K562 (cell line): ENCODE measurements around the gene SCARF1. TPM values are rescaled to one million over a fixed set of nuclear protein-coding genes. Genes with fewer than 3 reads are reported as not detected.

Experiments used
- ARID3A ChIP-seq: IDR thresholded peaks from 2 replicates; pipeline ENCODE4 v1.6.1; 2012; ENCODE audit warnings: low read depth, low read length, improper control_type of control experiment, borderline replicate concordance
- DNMT1 ChIP-seq: fragments of 450-650 bp; IDR thresholded peaks from 2 replicates; pipeline ENCODE4 v1.6.1; 2016; ENCODE audit warnings: antibody characterized with exemption, mild to moderate bottlenecking
- ELF4 ChIP-seq: fragments of 450-650 bp; formaldehyde crosslinking; IDR thresholded peaks from 2 replicates; pipeline ENCODE4 v1.4.0; 2022; ENCODE audit warnings: missing genetic modification characterization
- FOSL1 ChIP-seq: fragments of 200-800 bp; sonication (Bioruptor generic); conservative IDR thresholded peaks from 2 replicates; pipeline ENCODE4 v1.6.1; 2016; ENCODE audit warnings: missing genetic modification characterization, missing compliant biosample characterization
- HDAC8 ChIP-seq: fragments of 450-650 bp; IDR thresholded peaks from 2 replicates; pipeline ENCODE4 v1.6.1; 2016; ENCODE audit warnings: mild to moderate bottlenecking, missing genetic modification characterization, moderate library complexity, missing compliant biosample characterization
- JUNB ChIP-seq: fragments of 450-650 bp; formaldehyde crosslinking; conservative IDR thresholded peaks from 2 replicates; pipeline ENCODE4 v1.4.0; 2020; ENCODE audit warnings: mild to moderate bottlenecking
- NRF1 ChIP-seq, 2 experiments: fragments of 450-650 bp; IDR thresholded peaks in 1 of 2; conservative IDR thresholded peaks in 1 of 2; 2 replicates each; pipeline ENCODE4 v1.6.1; 2014; ENCODE audit warnings: mild to moderate bottlenecking in 2 of 2
- RBM22 ChIP-seq: fragments of 200-400 bp; formaldehyde crosslinking; IDR thresholded peaks from 2 replicates; pipeline ENCODE4 v1.6.1; 2018; ENCODE audit warnings: low read length, low read depth; ENCODE audit not compliant: poor library complexity, severe bottlenecking
- RUNX1 ChIP-seq: sonication (generic); IDR thresholded peaks from 2 replicates; pipeline ENCODE4 v1.6.1; 2016; ENCODE audit warnings: antibody characterized with exemption, low read depth
- SUPT5H ChIP-seq: fragments of 450-650 bp; IDR thresholded peaks from 2 replicates; pipeline ENCODE4 v1.6.1; 2016
- YY1 ChIP-seq, 3 experiments: IDR thresholded peaks; 2 replicates each; pipeline ENCODE4 v1.6.1; 2011; ENCODE audit warnings: low read length in 2 of 3, mild to moderate bottlenecking in 2 of 3, moderate library complexity in 2 of 3, borderline replicate concordance in 1 of 3, control low read depth in 1 of 3, low read depth in 1 of 3; ENCODE audit not compliant: insufficient read depth in 3 of 3, insufficient replicate concordance in 2 of 3, control insufficient read depth in 1 of 3, insufficient read length in 1 of 3; ENCODE audit errors: extremely low read depth in 1 of 3
- ZBTB33 ChIP-seq: sonication (generic); formaldehyde crosslinking; IDR thresholded peaks from 2 replicates; pipeline ENCODE4 v1.8.1; 2023; ENCODE audit warnings: mild to moderate bottlenecking, missing genetic modification reagents
- ZNF239 ChIP-seq: fragments of 250-450 bp; sonication (Bioruptor Pico); IDR thresholded peaks from 2 replicates; pipeline ENCODE4 v1.4.0; 2020; ENCODE audit warnings: mild to moderate bottlenecking
- ZNF695 ChIP-seq: fragments of 450-650 bp; formaldehyde crosslinking; IDR thresholded peaks from 2 replicates; pipeline ENCODE4 v1.4.0; 2020; ENCODE audit warnings: mild to moderate bottlenecking, moderate library complexity
- ZNF780A ChIP-seq: fragments of 250-450 bp; sonication (Bioruptor Pico); IDR thresholded peaks from 2 replicates; pipeline ENCODE4 v1.5.0; 2021; ENCODE audit warnings: mild to moderate bottlenecking
- polyA plus RNA-seq, 8 experiments: library from polyadenylated mRNA; depleted of rRNA in 4 of 8; stranded (reverse) in 5 of 8; unstranded in 3 of 8; fragments of >200 nt; fragmentation: Nextera tagmentation in 2 of 8; fragmentation: Illumina TruSeq in 1 of 8; extraction: Ambion mirVana in 2 of 8; extraction: Trizol in 1 of 8; gene quantifications; 2 replicates each; pipeline versions ENCODE4 v1.2.1 to v1.2.3, GENCODE V29; 2011 to 2014; ENCODE audit warnings: inconsistent platforms in 1 of 8, missing spikeins in 1 of 8
- total RNA-seq, 7 experiments: library from RNA; depleted of rRNA in 6 of 7; stranded (reverse); fragments of >200 nt in 6 of 7; fragmentation: Illumina TruSeq in 2 of 7; extraction: Trizol in 2 of 7; gene quantifications; 2 replicates each; pipeline versions ENCODE4 v1.2.1 to v1.2.3, GENCODE V29; 2011 to 2021; ENCODE audit warnings: low replicate concordance in 1 of 7
- TF ChIP-seq, protein P1 (sequence below): sonication (generic); formaldehyde crosslinking; IDR thresholded peaks from 2 replicates; pipeline ENCODE4 v1.8.0; 2023; ENCODE audit warnings: mild to moderate bottlenecking, missing genetic modification reagents
- TF ChIP-seq, protein P2 (sequence below): fragments of 450-650 bp; formaldehyde crosslinking; IDR thresholded peaks from 2 replicates; pipeline ENCODE4 v1.4.0; 2020; ENCODE audit warnings: mild to moderate bottlenecking, moderate library complexity

The SCARF1 gene
- total and polyA plus RNA-seq, 9 of the 15 experiments (the other 6 are each of a cell fraction or from before 2014, with no cell fraction given), result 0.04 to 2.1 (median 0.63) TPM

DNA sequence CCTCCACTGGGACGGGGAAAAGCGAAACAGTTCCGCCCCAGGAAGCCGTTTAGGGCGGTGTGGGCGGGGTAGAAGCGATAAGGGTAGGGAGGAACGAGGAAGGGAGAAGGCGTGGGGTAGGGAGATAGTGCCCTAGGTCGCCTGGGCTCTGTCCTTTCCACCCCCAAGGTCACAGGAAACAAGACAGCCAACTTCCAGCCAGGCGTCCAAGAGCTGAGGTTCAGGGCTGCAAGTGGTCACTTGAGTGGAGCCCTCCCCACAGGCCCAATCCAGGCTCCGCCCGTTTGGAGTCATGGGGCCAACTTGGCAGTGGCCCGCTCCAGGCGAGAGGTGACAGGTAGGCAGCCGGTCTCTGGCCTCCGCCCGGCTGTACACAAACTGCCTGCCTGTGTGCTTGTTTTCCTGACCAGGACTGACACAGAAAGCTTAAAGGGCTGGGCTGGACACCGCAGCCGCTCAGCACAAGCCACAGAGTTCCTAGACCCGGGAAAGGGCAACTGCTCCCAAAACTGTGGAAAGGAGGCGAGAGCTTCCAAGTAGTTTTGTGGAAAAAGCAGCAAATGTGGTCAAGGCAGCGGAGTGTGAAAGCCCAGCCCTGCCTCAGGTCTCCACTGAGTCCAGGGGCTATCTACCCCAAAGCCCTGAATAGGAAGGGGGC, 4.4 kb upstream of the SCARF1 start, which contains the start of gene RILP (continued):
- TF ChIP-seq DNMT1, result no peak
- TF ChIP-seq SUPT5H, result peak; percentile 68; the same call in 1 of the 2 replicates
- no peak for TF ChIP-seq ZNF780A
- TF ChIP-seq RBM22, result no peak
- TF ChIP-seq FOSL1, result no peak
- TF ChIP-seq, protein P1, sequence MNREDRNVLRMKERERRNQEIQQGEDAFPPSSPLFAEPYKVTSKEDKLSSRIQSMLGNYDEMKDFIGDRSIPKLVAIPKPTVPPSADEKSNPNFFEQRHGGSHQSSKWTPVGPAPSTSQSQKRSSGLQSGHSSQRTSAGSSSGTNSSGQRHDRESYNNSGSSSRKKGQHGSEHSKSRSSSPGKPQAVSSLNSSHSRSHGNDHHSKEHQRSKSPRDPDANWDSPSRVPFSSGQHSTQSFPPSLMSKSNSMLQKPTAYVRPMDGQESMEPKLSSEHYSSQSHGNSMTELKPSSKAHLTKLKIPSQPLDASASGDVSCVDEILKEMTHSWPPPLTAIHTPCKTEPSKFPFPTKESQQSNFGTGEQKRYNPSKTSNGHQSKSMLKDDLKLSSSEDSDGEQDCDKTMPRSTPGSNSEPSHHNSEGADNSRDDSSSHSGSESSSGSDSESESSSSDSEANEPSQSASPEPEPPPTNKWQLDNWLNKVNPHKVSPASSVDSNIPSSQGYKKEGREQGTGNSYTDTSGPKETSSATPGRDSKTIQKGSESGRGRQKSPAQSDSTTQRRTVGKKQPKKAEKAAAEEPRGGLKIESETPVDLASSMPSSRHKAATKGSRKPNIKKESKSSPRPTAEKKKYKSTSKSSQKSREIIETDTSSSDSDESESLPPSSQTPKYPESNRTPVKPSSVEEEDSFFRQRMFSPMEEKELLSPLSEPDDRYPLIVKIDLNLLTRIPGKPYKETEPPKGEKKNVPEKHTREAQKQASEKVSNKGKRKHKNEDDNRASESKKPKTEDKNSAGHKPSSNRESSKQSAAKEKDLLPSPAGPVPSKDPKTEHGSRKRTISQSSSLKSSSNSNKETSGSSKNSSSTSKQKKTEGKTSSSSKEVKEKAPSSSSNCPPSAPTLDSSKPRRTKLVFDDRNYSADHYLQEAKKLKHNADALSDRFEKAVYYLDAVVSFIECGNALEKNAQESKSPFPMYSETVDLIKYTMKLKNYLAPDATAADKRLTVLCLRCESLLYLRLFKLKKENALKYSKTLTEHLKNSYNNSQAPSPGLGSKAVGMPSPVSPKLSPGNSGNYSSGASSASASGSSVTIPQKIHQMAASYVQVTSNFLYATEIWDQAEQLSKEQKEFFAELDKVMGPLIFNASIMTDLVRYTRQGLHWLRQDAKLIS (CRISPR knock-in tag), result no peak; the same call in 1 of the 2 replicates
- no peak for TF ChIP-seq ZBTB33 (CRISPR knock-in tag)
- TF ChIP-seq ELF4, result peak; percentile 81
- TF ChIP-seq JUNB (CRISPR knock-in tag), result no peak
- TF ChIP-seq ZNF239, result no peak
- peak in 1 of 3 experiments; percentile 18 for TF ChIP-seq YY1 (IDR thresholded peaks at IDR 0.05; ENCODE audit: borderline replicate concordance in 1 of 3, control insufficient read depth in 1 of 3, extremely low read depth in 1 of 3, insufficient read depth in 3 of 3, insufficient read length in 1 of 3, insufficient replicate concordance in 2 of 3, low read depth in 1 of 3, low read length in 2 of 3)
- TF ChIP-seq ARID3A, result no peak
- no peak for TF ChIP-seq RUNX1
- TF ChIP-seq NRF1 (conservative IDR thresholded peaks at IDR 0.05 in 1 of 2, IDR thresholded peaks at IDR 0.05 in 1 of 2), result peak in 1 of 2 experiments; percentile 11; a peak in 1 of 4 replicates
- TF ChIP-seq, protein P2, sequence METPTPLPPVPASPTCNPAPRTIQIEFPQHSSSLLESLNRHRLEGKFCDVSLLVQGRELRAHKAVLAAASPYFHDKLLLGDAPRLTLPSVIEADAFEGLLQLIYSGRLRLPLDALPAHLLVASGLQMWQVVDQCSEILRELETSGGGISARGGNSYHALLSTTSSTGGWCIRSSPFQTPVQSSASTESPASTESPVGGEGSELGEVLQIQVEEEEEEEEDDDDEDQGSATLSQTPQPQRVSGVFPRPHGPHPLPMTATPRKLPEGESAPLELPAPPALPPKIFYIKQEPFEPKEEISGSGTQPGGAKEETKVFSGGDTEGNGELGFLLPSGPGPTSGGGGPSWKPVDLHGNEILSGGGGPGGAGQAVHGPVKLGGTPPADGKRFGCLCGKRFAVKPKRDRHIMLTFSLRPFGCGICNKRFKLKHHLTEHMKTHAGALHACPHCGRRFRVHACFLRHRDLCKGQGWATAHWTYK (CRISPR knock-in tag), result peak; percentile 24; the same call in 1 of the 2 replicates
- no peak for TF ChIP-seq ZNF695
- TF ChIP-seq HDAC8 (tag), result no peak
